GM12878 (cell line): ENCODE data around the gene ZNF93. TPM values are rescaled to one million over a fixed set of nuclear protein-coding genes. Genes with fewer than 3 reads are reported as not detected.

Experiments used
- ATAC-seq: fragments of 200-7000 bp; cut with Tn5 transposase; 3 replicates; pipeline ENCODE4 v1.9.1; 2020; ENCODE audit warnings: mild to moderate bottlenecking, moderate library complexity
- BruUV-seq: library from RNA; stranded (reverse); fragments of 400-500 nt; replicated peaks from 2 replicates; lab custom pipeline; 2021; lab: Mats Ljungman, UMichigan
- CTCF ChIA-PET: fragments of 300-600 bp; sonication (Branson Sonifier 250); formaldehyde crosslinking; extraction: SDS; loops from one replicate; lab custom pipeline; 2021; ENCODE audit warnings: inconsistent platforms; lab: Yijun Ruan, JAX
- POLR2A ChIA-PET: fragments of 350-600 bp; formaldehyde crosslinking; extraction: SDS; loops from one replicate; lab custom pipeline; 2021; ENCODE audit warnings: inconsistent platforms; lab: Charles Lee
- RAD21 ChIA-PET: fragments of 300-600 bp; sonication (Branson Sonifier 250); formaldehyde crosslinking; loops from one replicate; lab custom pipeline; 2023; ENCODE audit warnings: antibody characterized with exemption; ENCODE audit not compliant: unreplicated experiment; lab: Charles Lee
- SMC1A ChIA-PET: fragments of 300-600 bp; sonication (Branson Sonifier 250); formaldehyde crosslinking; loops from one replicate; lab custom pipeline; 2023; ENCODE audit not compliant: unreplicated experiment, uncharacterized antibody; lab: Charles Lee
- DNase-seq: peaks from one replicate; pipeline ENCODE4 v3.0.0-alpha.2; 2011; ENCODE audit warnings: low read depth, low spot score
- FAIRE-seq: peaks from 3 replicates; lab custom pipeline; 2011; peaks lifted over from hg19 to GRCh38; lab: Jason Lieb, UNC
- H2AFZ ChIP-seq: 2 replicates; pipeline ENCODE4 v1.6.0; 2011; ENCODE audit warnings: low read depth, low read length, control low read depth; ENCODE audit not compliant: control insufficient read depth
- H3K27ac ChIP-seq: 2 replicates; pipeline ENCODE4 v1.5.1; 2011; ENCODE audit warnings: control low read depth; ENCODE audit not compliant: control insufficient read depth, insufficient read depth
- H3K27me3 ChIP-seq, 2 experiments: replicated peaks in 1 of 2; 2 replicates each; pipeline versions ENCODE4 v1.6.0 to v1.6.1; 2011; ENCODE audit warnings: low read length in 1 of 2; ENCODE audit not compliant: control insufficient read depth in 2 of 2, insufficient read depth in 2 of 2
- H3K36me3 ChIP-seq, 2 experiments: 2 replicates each; pipeline ENCODE4 v1.5.1; 2011; ENCODE audit warnings: low read length in 1 of 2; ENCODE audit not compliant: control insufficient read depth in 2 of 2, insufficient read depth in 2 of 2
- H3K4me1 ChIP-seq: 2 replicates; pipeline ENCODE4 v1.6.1; 2011; ENCODE audit warnings: mild to moderate bottlenecking, low read length, moderate library complexity, mixed read lengths; ENCODE audit not compliant: control insufficient read depth, insufficient read depth
- H3K4me2 ChIP-seq: 2 replicates; pipeline ENCODE4 v1.6.0; 2011; ENCODE audit warnings: control low read depth; ENCODE audit not compliant: control insufficient read depth, insufficient read depth
- H3K4me3 ChIP-seq: fragments of 200-600 bp; sonication (generic); 2 replicates; pipeline ENCODE4 v1.5.1; 2016
- H3K79me2 ChIP-seq: 2 replicates; pipeline ENCODE4 v1.6.0; 2011; ENCODE audit warnings: low read length; ENCODE audit not compliant: control insufficient read depth, insufficient read depth
- H3K9ac ChIP-seq: 2 replicates; pipeline ENCODE4 v1.8.0; 2011; ENCODE audit warnings: low read length, control low read depth, mixed read lengths; ENCODE audit not compliant: control insufficient read depth, insufficient read depth
- H3K9me3 ChIP-seq: replicated peaks from 3 replicates; pipeline ENCODE4 v1.5.1; 2011; ENCODE audit warnings: mild to moderate bottlenecking, low read length; ENCODE audit not compliant: control insufficient read depth, insufficient read depth
- H4K20me1 ChIP-seq: 2 replicates; pipeline ENCODE4 v1.6.0; 2011; ENCODE audit not compliant: control insufficient read depth, insufficient read depth
- CHD4 ChIP-seq: fragments of 200-600 bp; sonication (generic); IDR thresholded peaks from 2 replicates; pipeline ENCODE4 v1.6.1; 2016; ENCODE audit warnings: mild to moderate bottlenecking
- CTCF ChIP-seq, 3 experiments: IDR thresholded peaks in 2 of 3; conservative IDR thresholded peaks in 1 of 3; 2 replicates each; pipeline ENCODE4 v1.5.1; 2011; ENCODE audit warnings: low read depth in 3 of 3, low read length in 3 of 3, mild to moderate bottlenecking in 3 of 3, control low read depth in 2 of 3, moderate library complexity in 2 of 3, inconsistent platforms in 1 of 3, mixed read lengths in 1 of 3; ENCODE audit not compliant: control insufficient read depth in 2 of 3, insufficient read depth in 1 of 3; ENCODE audit errors: extremely low read depth in 1 of 3
- JUND ChIP-seq: IDR thresholded peaks from 2 replicates; pipeline ENCODE4 v1.6.1; 2012; ENCODE audit warnings: low read depth, mild to moderate bottlenecking, low read length, improper control_type of control experiment, moderate library complexity
- MLLT1 ChIP-seq: fragments of 450-650 bp; IDR thresholded peaks from 2 replicates; pipeline ENCODE4 v1.6.1; 2016; ENCODE audit warnings: mild to moderate bottlenecking
- SIX5 ChIP-seq: IDR thresholded peaks from 2 replicates; pipeline ENCODE4 v1.6.1; 2011; ENCODE audit warnings: mild to moderate bottlenecking, low read depth, low read length, moderate library complexity; ENCODE audit not compliant: severe bottlenecking
- SMAD1 ChIP-seq: fragments of 450-650 bp; IDR thresholded peaks from 2 replicates; pipeline ENCODE4 v1.6.1; 2018; ENCODE audit warnings: mild to moderate bottlenecking, low read depth; ENCODE audit not compliant: partially characterized antibody
- ZNF274 ChIP-seq: IDR thresholded peaks from one replicate; pipeline ENCODE4 v1.8.0; 2011; ENCODE audit not compliant: insufficient read length, insufficient read depth
- ZNF687 ChIP-seq: fragments of 450-650 bp; IDR thresholded peaks from 2 replicates; pipeline ENCODE4 v1.6.1; 2017; ENCODE audit warnings: mild to moderate bottlenecking, moderate library complexity
- WGBS: methylation state at CpG from one replicate; pipeline ENCODE4 v1.1.6; 2016; ENCODE audit warnings: low lambda C conversion rate; ENCODE audit not compliant: insufficient replicate concordance, insufficient coverage; ENCODE audit errors: missing lambda C conversion rate; 5-methylcytosine and 5-hydroxymethylcytosine counted together
- in situ Hi-C: fragments of 300-500 bp; cut with MboI; formaldehyde crosslinking; loops from 9 replicates; pipeline ENCODE4 v1.14.3; 2018; ENCODE audit warnings: mixed read lengths
- intact Hi-C: fragments of 100-400 bp; cut with micrococcal nuclease; formaldehyde crosslinking; loops from one replicate; pipeline ENCODE4 v1.14.2; 2022; ENCODE audit not compliant: unreplicated experiment
- polyA plus RNA-seq, 11 experiments: library from polyadenylated mRNA; depleted of rRNA in 4 of 11; unstranded in 6 of 11; stranded (reverse) in 5 of 11; fragments of >200 nt; fragmentation: Nextera tagmentation in 4 of 11; fragmentation: Illumina TruSeq in 1 of 11; extraction: Ambion mirVana in 4 of 11; extraction: Trizol in 1 of 11; gene quantifications; 1 replicate in 1 of 11; 2 replicates in 10 of 11; pipeline versions ENCODE4 v1.2.1 to v1.2.3, GENCODE V29; 2011 to 2016; ENCODE audit warnings: inconsistent platforms in 2 of 11, missing spikeins in 2 of 11, low read depth in 1 of 11
- total RNA-seq, 4 experiments: library from RNA; depleted of rRNA in 3 of 4; stranded (reverse); fragments of >200 nt in 3 of 4; fragmentation: Illumina TruSeq in 1 of 4; extraction: Trizol in 1 of 4; gene quantifications; 2 replicates each; pipeline versions ENCODE4 v1.2.1 to v1.2.3, GENCODE V29; 2013 to 2021
- TF ChIP-seq, protein P1 (sequence below): fragments of 450-650 bp; IDR thresholded peaks from 2 replicates; pipeline ENCODE4 v1.6.1; 2017; ENCODE audit warnings: mild to moderate bottlenecking, moderate library complexity
- TF ChIP-seq, protein P2 (sequence below): IDR thresholded peaks from 2 replicates; pipeline ENCODE4 v1.6.1; 2012; ENCODE audit warnings: low read depth, low read length, improper control_type of control experiment

Gene ZNF93
- total and polyA plus RNA-seq, 10 of the 15 experiments (the other 5 are each of a cell fraction or from before 2014, with no cell fraction given) = 0.70 to 7.9 (median 1.9) TPM

DNA sequence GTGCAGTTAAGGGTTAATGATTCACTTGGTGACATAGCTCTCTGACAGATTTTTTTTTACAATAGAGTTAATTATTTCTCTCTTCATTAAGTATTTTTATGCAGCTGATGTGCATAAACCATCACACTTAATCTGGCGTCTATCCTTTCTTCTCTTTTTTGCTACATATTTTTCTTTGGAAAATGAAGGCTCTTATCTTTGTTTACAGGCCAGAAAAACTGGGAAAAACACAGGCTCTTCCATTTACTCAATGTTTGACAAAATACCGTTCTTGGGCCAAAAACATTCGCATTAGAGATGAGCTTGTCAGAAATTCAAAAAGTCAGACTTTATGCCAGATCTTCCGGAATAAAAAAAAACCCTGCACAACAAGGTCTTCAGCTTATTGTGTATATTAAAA, 23.0 kb upstream of the ZNF93 start (continued):
- TF ChIP-seq, protein P1, sequence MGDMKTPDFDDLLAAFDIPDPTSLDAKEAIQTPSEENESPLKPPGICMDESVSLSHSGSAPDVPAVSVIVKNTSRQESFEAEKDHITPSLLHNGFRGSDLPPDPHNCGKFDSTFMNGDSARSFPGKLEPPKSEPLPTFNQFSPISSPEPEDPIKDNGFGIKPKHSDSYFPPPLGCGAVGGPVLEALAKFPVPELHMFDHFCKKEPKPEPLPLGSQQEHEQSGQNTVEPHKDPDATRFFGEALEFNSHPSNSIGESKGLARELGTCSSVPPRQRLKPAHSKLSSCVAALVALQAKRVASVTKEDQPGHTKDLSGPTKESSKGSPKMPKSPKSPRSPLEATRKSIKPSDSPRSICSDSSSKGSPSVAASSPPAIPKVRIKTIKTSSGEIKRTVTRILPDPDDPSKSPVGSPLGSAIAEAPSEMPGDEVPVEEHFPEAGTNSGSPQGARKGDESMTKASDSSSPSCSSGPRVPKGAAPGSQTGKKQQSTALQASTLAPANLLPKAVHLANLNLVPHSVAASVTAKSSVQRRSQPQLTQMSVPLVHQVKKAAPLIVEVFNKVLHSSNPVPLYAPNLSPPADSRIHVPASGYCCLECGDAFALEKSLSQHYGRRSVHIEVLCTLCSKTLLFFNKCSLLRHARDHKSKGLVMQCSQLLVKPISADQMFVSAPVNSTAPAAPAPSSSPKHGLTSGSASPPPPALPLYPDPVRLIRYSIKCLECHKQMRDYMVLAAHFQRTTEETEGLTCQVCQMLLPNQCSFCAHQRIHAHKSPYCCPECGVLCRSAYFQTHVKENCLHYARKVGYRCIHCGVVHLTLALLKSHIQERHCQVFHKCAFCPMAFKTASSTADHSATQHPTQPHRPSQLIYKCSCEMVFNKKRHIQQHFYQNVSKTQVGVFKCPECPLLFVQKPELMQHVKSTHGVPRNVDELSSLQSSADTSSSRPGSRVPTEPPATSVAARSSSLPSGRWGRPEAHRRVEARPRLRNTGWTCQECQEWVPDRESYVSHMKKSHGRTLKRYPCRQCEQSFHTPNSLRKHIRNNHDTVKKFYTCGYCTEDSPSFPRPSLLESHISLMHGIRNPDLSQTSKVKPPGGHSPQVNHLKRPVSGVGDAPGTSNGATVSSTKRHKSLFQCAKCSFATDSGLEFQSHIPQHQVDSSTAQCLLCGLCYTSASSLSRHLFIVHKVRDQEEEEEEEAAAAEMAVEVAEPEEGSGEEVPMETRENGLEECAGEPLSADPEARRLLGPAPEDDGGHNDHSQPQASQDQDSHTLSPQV = no peak
- TF ChIP-seq MLLT1 = no peak

- Histone ChIP-seq H3K27ac (no peak overlapping the region), H3K4me3 (no peak overlapping the region), H2AFZ (no peak overlapping the region), H3K27me3 (no peaks in the 10 kb centered on the region), H3K36me3 (peaks cover 0 to 5% of the 10 kb centered on the region in 2 experiments; a peak in 1 of 4 replicates), H3K4me2 (no peak overlapping the region), H4K20me1 (no peaks in the 10 kb centered on the region), H3K79me2 (no peaks in the 10 kb centered on the region), H3K9ac (no peak overlapping the region), H3K9me3 (peaks cover 23% of the 10 kb centered on the region), H3K4me1 (no peaks in the 10 kb centered on the region)
- SMC1A ChIA-PET = no interaction called here
- ATAC-seq = no peak
- WGBS = 100% methylated on average over 1 of the region's 1 CpG
- no TSS peak for BruUV-seq
- CTCF ChIA-PET = no interaction called here
- in situ Hi-C loops = no loop called here
- intact Hi-C loops = no loop called here
- FAIRE-seq = no peak
- no peak for DNase-seq
- RAD21 ChIA-PET = no interaction called here
- POLR2A ChIA-PET = no interaction called here
- no peak for TF ChIP-seq CHD4
- TF ChIP-seq ZNF687 = no peak
- TF ChIP-seq, protein P2, sequence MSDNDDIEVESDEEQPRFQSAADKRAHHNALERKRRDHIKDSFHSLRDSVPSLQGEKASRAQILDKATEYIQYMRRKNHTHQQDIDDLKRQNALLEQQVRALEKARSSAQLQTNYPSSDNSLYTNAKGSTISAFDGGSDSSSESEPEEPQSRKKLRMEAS = no peak
- no peak for TF ChIP-seq CTCF (IDR thresholded peaks at IDR 0.05 in 2 of 3, conservative IDR thresholded peaks at IDR 0.05 in 1 of 3; ENCODE audit: control insufficient read depth in 2 of 3, extremely low read depth in 1 of 3, insufficient read depth in 1 of 3, low read depth in 3 of 3, low read length in 3 of 3)
- no peak for TF ChIP-seq JUND
- TF ChIP-seq SMAD1 = no peak
- no peak for TF ChIP-seq SIX5
- TF ChIP-seq ZNF274 = no peak
Observed at GRCh38 chr19:19884583-19884982, 16.2 kb upstream of the ZNF93 start.
